HG03565 (cell line): ENCODE results near the gene GLB1L2.

Experiments used
- ATAC-seq: cut with Tn5 transposase; IDR thresholded peaks from one replicate; pipeline ENCODE4 v1.9.1; 2021; ENCODE audit warnings: mild to moderate bottlenecking, moderate library complexity; ENCODE audit not compliant: unreplicated experiment

Gene GLB1L2

DNA sequence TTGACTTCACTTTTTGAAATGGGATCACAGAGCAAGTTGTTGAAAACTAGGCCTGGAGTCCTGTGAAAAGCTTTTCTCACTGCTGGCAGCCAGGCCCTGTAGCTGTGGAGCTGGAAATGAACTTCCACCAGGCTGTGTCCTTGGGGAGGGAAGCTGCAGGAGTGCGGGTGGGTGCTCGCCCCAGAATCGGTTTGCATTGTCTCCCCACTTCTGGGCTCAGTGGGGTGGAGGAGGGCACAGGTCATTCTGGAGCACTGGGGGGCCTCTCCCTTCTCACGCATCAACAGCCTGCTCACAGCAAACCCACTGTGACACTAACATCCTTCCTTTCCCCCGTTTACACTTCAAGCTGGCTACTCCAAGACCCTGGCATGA is 15.2 kb downstream of the GLB1L2 start:
- no peak for ATAC-seq

DNA sequence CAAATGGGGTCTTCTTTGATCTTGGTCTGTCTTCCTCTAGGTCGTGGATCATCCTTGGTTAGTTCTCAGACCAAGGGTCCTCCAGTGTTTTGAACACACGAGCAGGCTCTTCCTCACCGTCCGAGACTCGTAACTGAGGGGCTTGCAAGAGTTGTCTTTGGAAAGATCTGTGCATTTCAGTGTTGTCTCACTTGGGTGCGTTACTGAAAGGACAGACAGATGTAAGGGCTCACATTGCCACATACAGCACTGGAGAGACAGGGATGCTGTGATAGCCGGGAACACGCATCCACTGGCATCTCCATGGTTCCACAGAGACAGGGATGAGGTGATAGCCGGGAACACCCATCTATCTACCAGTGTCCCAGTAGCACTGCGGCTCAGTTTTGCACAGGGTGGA is 15.7 kb downstream of the GLB1L2 start:
- ATAC-seq: no peak

DNA sequence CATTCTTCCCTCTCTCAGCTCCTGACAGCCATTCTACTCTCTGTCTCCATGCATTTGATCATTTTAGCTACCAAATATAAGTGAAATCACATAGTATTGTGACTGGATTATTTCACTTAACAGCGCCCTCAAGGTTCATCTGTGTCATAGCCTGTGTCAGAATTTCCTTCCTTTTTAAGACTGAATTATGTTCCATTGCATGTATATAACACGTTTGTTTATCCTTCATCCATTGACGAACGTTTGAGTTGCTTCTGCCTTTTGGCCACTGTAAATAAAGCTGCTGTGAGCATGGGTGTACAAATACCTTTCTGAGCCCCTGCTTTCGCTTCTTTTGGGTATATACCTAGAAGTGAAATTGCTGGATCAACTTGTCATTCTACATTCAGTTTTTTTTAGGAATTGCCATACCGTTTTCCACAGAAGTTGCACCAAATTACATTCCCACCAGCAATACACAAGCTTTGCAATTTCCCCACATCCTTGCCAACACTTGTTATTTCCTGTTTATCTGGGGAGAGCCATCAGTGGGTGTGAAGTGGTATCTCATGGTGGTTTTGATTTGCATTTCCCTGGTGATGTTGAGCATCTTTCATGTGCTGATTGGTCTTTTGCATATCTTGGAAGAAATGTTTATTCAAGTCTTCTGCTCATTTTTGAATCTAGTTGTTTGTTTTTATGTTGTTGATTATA is 17.5 kb downstream of the GLB1L2 start:
- peak; percentile 47 for ATAC-seq

DNA sequence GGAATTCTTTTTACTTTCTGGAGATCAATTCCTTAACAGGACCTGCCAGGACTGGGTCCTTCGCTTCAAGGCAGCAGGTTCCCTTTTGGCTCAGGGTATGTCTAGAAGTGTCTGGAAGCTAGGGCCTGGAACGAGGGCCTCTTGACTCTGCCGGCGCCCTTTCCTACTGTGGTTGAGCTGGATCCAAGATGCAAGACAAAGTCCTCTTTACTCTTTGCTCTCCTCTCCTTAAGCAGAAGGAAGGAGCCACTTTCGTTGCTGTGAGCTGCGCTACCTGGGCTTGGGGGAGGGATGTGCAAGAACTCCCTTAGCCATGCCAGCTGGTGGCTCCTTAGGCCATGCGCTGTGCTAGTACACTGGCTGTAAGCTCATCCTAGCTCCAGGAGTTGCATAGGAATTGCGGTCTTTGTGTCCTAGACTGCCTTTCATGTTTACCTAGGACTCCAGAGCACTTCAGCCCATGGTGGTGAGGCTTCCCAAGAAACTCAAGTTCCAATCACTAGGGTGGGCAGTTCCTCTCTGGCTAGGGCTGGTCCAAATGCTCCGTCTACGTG is 18.1 kb downstream of the GLB1L2 start:
- ATAC-seq: no peak

DNA sequence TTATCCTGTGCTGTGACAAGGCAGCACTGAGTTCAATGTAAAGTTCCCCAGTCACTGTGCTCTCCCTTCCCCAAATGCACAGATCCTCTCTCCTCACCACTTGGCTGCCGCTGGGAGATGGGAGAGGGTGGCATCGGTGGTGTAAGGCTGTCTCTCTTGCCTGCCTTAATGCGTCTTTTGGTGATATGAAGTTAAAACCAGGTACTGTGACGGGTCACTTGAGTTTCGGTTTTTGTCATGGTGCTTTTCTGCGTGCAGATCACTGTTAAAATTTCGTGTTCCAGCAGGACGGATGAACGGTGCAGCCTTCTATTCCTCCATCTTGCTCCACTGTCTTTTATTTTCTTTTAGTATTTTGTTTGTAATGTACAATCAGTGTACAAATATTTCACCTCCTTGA is 18.6 kb downstream of the GLB1L2 start:
- peak; percentile 55 for ATAC-seq

DNA sequence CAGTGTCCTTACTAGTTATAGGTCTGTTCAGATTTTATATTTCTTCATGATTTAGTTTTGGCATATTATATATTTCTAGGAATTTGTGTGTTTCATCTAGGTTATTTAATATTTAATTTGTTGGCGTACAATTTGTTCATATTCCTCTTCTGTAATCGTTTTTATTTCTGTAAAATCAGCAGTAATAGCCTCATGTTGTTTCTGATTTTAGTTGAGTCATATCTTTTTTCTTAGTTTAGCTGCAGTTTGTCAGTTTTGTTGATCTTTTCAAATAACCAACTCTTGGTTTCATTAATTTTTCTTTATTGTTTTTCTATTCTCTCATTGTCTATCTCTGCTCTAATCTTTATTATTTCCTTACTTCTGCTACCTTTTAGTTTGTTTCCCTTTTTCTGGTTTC is 20.3 kb downstream of the GLB1L2 start:
- ATAC-seq: no peak

DNA sequence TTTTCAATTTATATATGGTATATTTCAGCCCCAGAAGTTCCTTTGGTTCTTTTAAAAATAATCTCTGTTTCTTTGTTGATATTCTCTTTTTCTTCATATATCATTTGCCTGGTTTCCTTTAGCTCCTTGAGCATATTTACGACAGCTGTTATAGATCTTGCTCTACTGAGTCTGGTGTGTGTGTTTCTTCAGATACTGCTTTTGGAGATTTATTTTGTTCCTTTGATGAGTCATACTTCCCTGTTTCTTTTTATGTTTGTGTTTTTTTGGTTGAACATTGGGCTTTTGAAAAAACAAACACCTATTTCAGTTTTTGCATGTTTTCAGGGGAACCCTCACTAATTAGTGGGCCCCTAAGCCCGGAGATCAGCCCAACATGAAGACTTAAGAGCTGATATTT is 23.3 kb downstream of the GLB1L2 start:
- ATAC-seq: no peak

DNA sequence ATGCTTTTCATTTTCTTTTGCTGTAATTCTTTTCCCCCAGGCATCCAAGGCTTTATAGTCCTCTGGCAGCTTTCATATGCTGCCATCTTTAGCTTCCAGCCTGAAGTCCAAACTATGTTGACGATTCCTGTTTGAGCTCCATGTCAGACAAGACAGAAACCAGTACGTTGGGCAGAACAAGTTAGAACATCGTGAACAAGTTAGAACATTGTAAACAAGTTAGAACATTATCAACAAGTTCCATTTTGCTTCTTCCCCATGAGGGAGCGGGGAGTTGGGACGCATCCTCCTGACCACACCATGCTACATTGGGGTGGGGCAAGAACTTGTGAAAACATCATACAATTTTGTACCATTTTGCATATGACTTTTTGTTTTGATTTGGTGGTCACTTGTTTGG is 23.9 kb downstream of the GLB1L2 start:
- no peak for ATAC-seq

DNA sequence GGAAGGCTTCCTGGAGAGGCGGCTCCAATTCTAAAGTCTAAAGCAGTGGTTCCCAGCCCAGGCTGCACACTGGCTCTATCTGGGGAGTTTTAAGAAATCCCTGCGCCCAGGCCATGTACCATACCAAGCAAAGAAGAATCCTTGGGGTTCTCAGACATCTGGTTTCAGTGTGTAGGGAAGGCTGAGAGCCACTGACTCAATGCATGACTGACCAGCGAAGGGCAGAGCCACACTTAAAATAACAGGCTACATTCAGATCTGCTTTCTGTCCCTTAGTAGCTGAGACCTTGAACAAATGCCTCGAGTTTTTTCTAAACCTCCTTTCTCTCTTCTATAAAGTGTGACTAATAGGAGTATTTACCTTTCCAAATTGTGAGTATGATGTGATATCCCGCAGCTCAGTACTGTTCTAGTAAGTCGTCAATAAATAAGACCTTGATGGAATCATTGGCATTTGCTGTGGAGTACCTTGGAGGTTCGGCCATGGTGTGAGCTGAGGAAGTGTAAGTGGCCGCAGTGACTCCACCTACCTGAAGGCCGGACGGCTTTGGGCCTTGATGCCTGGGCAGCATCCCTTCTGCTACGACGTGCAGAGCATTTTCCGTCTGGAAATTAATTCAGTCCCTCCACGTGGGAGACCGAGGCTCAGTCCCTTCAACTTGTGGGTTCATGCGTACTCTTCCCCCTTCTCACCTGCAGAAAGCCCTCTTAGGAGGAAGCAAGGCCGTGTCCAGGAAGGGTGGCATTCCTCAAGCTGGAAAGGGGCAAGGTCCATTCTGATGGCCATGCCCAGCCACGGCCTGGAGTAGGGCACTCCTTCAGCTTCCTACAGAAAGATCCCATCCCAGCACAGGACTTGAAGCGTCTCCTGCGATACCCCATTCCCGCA is 25.1 kb downstream of the GLB1L2 start:
- no peak for ATAC-seq

DNA sequence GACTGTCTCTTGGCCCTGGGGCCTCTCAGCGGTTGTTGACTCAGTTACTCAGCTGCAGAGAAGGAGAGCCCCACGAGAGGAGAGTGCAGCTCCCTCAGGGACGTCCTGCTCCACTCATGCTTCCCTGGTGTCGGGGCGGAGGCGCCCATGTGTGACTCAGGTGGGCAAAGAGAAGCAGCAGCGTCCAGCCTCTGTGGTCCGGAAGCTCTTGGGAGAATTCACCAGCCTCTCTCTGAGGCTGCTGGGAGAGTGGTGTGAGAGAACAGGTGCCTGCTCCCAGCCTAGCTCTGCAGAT is 25.7 kb downstream of the GLB1L2 start:
- no peak for ATAC-seq

DNA sequence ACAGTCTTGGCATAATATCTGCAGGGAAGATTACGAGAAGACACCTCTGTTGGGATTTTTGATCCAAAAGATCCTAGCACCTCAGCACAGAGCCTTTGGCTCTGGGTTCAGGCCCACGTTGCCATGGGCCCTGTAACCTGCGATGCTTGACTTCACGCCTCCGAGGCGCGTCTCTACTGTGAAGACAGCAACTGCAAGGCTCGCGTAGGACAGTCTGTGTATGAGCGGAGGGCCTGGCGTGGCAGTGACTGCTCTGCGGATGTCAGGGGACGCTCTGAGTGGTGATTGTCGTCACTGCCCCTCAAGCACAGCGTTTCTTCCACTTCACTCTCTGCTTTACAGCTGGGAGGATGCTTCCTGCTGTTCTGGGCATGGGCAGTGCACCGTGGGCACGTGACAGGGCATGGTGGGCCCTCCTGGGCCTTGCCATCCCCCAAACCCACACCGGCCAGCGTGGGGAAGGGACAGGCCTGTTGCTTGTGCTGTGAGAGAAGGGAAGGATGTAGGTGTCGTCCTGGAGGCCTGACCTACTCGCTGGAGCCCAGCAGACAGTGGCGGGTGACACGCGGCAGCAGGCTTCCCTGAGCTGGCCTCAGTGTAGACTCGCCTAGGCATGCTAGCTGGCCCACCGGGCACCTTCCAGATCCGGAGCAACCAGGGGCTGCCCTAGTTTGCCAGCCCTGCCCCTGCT is 26.5 kb downstream of the GLB1L2 start:
- no peak for ATAC-seq

DNA sequence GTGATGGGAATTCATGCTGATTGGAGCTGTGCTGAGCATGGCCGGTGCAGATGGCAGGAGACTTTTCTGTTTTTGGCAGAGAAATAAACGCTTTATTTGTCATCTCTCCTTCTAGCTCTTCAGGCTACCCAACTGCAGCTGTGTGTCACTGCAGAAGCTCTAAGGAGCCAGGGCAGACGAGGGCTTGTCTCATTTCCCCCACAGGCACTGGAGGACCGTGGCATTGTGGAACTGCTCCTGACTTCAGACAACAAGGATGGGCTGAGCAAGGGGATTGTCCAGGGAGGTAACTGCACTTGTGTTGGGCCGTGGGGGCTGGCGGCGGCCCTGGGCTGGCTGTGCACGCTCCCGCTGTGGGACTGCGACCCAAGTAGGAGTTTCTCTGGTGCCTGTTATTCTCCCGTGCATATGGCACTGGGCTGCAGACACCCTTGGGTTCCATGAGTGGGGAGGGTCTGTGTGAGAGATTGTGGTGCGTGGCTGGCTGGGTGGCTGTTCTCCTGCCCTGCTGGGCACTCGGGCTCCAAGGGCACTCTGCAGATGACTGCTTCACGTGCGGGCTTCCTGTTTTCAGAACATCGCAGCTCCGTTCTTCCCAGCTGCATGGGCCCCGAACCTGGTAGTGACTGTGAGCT is 27.2 kb downstream of the GLB1L2 start:
- no peak for ATAC-seq

DNA sequence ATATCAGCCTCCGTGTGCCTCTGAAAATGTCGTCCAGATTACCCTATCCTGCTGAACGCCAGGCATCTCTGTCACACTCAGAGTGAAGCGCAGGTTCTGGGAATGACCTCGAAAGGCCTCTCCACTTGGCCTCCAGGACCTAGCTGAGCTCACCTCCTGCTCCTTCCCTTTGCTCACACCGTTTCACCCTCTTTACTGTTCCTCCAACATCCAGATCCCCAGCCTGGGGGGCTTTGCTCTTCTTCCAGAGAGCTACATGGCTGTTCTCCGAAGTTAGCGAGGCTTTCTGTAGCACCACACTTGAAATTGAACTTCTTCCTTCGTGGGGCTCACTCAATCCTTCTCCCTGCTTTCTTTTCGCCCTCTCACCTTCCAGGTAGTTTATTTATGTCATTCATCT is 27.9 kb downstream of the GLB1L2 start:
- no peak for ATAC-seq

DNA sequence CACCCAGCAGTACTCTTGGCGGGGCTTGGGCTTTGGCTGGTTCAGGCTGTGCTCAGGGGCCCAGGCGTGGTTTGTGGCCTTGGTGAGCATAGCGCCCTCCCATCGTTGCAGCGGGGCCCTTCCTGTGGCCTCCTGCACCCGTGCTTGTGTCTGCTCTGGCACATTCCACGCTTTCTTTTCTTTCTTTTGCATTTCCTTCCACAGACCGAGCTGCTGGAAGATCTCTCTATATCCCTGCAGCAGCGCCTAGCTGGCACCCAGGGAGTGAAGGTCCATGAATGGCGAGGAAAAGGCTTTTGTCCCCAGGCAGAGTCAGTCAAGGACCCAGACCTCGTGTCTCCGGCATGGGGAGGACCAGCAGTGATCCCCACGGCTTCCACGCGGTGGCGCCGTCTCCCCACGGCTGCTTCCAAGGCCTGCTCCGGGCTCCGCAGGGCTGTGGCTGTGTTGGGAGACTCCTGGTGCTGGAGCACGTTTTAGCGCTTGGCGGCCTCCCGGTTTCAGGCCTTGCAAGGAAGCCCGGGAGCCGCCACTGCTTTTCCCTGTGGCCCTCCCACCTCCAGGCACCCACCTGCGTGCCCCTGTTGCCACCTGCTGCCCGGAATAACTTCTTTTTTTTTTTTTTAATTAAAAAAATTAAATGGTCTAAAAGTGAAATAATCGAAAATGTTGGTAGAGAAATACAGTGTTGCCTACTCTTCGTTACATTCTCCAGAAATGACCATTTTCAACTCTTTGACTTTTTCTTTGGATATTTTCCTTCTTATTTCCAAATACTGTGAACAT is 28.5 kb downstream of the GLB1L2 start:
- peak; percentile 84 for ATAC-seq

DNA sequence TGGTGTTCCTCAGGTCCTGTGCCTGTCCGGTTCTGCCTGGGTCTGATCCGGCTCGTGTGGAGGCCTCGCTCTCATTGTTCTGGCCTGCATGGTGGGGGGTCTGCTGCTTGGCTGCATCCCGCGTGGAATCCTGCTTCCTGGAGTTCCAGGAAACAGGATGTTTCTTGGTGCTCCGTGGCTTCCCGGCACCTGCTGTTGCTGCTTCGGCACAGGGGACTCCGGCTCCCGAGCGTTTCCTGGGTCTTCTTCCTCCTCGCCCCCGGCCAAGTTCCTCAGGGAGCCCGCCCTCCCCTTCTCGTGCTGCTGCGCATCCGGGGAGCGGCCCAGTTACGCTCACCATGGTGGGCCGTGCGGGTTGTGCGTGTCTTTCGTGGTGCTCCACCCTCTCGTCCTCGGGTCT is 29.9 kb downstream of the GLB1L2 start:
- ATAC-seq: no peak

DNA sequence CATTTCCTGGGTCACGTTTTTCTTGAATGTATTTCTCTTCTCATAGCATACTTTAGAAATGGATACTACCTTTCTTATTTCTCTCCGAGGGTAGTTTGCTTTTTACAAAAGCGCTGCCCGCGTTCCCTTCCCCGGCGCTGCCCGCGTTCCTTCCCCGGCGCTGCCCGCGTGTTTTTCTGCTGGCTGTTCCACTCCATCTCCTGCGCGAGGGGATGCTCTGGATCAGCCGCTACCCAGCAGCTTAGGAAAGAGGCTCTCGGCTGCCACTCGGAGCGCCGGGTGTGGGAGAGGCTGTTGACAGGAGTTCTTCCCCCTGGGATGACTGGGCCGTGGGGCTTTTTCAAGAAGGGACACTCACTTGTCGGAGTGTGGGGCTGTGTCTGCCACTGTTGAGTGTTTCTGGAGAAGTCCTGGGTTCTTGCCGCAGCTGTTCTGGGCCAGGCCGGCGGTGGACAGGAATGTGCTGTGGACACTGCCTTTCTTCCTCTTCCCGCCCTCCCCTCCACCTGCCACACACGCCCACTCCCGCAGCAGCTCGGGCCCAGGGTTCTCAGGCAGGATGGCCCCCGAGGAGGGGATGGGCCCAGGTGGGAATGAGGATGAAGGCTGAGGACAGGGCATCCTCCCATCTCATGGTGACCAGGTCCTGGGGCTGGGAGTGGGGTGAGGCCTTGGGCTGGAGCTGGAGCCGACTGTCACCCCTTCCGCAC is 30.6 kb downstream of the GLB1L2 start:
- ATAC-seq: no peak

DNA sequence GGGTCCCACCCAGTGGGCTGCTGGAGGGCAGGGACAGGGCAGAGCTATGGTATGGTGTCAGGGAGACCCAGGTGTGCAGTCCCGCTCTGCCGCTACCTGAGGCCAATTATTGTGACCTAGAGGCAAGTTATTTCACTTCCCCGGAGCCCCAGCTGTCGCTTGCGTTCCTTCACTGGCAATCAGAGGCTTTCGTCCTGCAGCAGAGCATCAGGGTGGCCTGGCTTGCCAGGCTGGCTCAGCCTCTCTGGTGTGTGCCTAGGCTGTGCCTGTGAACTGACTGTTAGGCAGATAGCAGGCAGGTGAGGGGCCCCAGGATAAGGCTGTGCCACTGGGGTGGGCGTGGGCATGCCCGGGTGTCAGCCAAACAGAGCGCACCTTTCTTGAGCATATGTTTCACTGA is 31.4 kb downstream of the GLB1L2 start:
- no peak for ATAC-seq

DNA sequence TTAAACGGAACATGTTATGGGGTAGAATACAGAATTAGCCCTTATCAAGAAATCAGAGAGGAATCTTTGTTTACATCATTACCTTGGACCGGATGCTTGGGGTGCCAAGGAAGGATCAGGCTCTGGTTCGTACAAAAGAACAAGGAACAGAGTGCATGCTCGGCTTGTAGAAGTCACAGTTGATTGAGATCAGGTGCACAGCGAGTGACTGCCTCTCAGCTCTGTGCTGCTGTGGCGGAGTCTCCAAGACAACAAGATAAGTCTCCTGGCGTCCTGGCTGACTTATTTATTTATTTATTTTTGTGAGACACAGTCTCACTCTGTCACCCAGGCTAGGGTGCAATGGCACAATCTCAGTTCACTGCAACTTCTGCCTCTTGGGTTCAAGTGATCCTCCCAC is 31.8 kb downstream of the GLB1L2 start:
- no peak for ATAC-seq

DNA sequence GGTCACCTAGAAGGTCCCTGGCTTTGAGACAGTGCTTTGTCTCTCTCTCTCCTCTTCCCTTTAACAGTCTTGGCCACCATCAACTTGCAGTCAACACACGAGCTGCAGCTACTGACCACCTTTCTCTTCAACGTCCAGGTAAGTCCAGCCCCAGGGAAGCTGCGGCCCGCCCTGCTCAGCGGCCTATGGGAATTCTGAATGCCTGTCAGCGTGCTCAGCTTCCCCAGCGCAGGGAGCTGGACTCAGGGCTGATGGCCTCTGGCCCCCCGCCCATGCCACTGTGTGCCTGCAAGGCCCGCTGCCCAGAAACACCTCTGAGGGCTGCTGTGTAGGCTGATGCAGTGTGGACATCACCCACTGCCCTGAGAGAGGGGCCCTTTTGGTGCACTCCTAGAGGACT is 32.5 kb downstream of the GLB1L2 start:
- ATAC-seq: no peak
